Endodermal cell (in vitro differentiated cells): ENCODE data around the gene RACK1. TPM values are rescaled to one million over a fixed set of nuclear protein-coding genes. Genes with fewer than 3 reads are reported as not detected.

Experiments
- DNase-seq: peaks from one replicate; pipeline ENCODE4 v3.0.0-alpha.2; 2017
- H3K27ac ChIP-seq: 2 replicates; pipeline ENCODE4 v1.5.1; 2013; ENCODE audit warnings: mild to moderate bottlenecking, low read depth, low read length, moderate library complexity
- H3K27me3 ChIP-seq: 2 replicates; pipeline ENCODE4 v1.6.1; 2013; ENCODE audit warnings: mild to moderate bottlenecking, low read length, moderate library complexity; ENCODE audit not compliant: insufficient read depth, control insufficient read depth, poor library complexity, severe bottlenecking
- H3K36me3 ChIP-seq: 2 replicates; pipeline ENCODE4 v1.7.0; 2013; ENCODE audit warnings: mild to moderate bottlenecking, low read length, moderate library complexity; ENCODE audit not compliant: control insufficient read depth, insufficient read depth
- H3K4me1 ChIP-seq: one replicate; pipeline ENCODE4 v1.7.0; 2013; ENCODE audit warnings: low read length; ENCODE audit not compliant: control insufficient read depth, insufficient read depth
- H3K4me3 ChIP-seq: 2 replicates; pipeline ENCODE4 v1.5.1; 2013; ENCODE audit warnings: mild to moderate bottlenecking, low read length, moderate library complexity
- H3K9ac ChIP-seq: 2 replicates; pipeline ENCODE4 v1.6.1; 2013; ENCODE audit warnings: mild to moderate bottlenecking, low read length, moderate library complexity; ENCODE audit not compliant: poor library complexity, severe bottlenecking; ENCODE audit errors: extremely low read depth
- H3K9me3 ChIP-seq: 2 replicates; pipeline ENCODE4 v1.6.1; 2013; ENCODE audit warnings: mild to moderate bottlenecking, low read length, moderate library complexity; ENCODE audit not compliant: control insufficient read depth
- H3K27ac Mint-ChIP-seq: 2 replicates; pipeline ENCODE4 v1.8.0; 2020; ENCODE audit warnings: mixed read lengths
- H3K27me3 Mint-ChIP-seq: 2 replicates; pipeline ENCODE4 v1.8.0; 2021; ENCODE audit warnings: mild to moderate bottlenecking, mixed read lengths; ENCODE audit not compliant: insufficient read depth
- H3K36me3 Mint-ChIP-seq: 2 replicates; pipeline ENCODE4 v1.8.0; 2020; ENCODE audit warnings: low read depth, mixed read lengths
- H3K4me1 Mint-ChIP-seq: 2 replicates; pipeline ENCODE4 v1.8.0; 2020; ENCODE audit warnings: mixed read lengths
- H3K4me3 Mint-ChIP-seq: 2 replicates; pipeline ENCODE4 v1.8.0; 2020; ENCODE audit warnings: mild to moderate bottlenecking, moderate library complexity, mixed read lengths
- H3K9me3 Mint-ChIP-seq: 2 replicates; pipeline ENCODE4 v1.8.0; 2020; ENCODE audit warnings: mild to moderate bottlenecking, mixed read lengths
- WGBS, 2 experiments: methylation state at CpG; one replicate each; pipeline versions ENCODE4 v1.1.5 to v1.1.7; 2013; ENCODE audit warnings: missing lambda C conversion rate in 2 of 2, mixed read lengths in 1 of 2; ENCODE audit not compliant: insufficient coverage in 1 of 2, insufficient read length in 1 of 2; 5-methylcytosine and 5-hydroxymethylcytosine counted together
- total RNA-seq, 2 donors: library from RNA; stranded (reverse); fragmentation: NEBNext Ultra II Directional in 1 of 2; extraction: Animal tissue kit (Norgen Biotek cat#: 25700) in 1 of 2; gene quantifications; 2 replicates in 1 of 2; 3 replicates in 1 of 2; pipeline ENCODE4 v1.2.1, GENCODE V29; 2021
- TF ChIP-seq, protein P1 (sequence below): fragments of 200-600 bp; sonication (generic); conservative IDR thresholded peaks from 2 replicates; pipeline ENCODE4 v1.5.0; 2021; ENCODE audit warnings: antibody characterized with exemption, mild to moderate bottlenecking

RACK1 gene
- total RNA-seq, 2 donors from 2014 or later: 1,942 to 1,975 TPM

DNA sequence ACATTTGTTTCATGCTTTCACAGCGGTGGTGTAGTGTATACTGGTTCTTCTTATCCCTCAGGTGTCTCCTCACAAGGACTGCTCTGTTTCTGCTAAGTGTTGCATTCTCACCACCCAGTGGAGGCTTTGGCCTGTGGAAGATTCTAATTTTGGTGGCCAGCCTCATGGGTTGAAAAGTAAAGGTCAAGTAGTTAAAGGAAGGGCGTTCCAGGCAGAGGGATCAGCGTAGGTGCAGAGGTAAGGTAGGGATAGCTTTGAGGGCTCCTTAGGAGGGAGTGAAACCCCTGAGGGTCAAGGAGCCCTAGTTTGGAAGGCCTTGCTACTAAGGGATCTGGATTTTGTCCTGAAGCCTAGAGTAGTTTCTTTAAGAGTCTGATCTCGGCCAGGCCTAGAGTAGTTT lies 4.6 kb upstream of the RACK1 start:
- TF ChIP-seq, protein P1, sequence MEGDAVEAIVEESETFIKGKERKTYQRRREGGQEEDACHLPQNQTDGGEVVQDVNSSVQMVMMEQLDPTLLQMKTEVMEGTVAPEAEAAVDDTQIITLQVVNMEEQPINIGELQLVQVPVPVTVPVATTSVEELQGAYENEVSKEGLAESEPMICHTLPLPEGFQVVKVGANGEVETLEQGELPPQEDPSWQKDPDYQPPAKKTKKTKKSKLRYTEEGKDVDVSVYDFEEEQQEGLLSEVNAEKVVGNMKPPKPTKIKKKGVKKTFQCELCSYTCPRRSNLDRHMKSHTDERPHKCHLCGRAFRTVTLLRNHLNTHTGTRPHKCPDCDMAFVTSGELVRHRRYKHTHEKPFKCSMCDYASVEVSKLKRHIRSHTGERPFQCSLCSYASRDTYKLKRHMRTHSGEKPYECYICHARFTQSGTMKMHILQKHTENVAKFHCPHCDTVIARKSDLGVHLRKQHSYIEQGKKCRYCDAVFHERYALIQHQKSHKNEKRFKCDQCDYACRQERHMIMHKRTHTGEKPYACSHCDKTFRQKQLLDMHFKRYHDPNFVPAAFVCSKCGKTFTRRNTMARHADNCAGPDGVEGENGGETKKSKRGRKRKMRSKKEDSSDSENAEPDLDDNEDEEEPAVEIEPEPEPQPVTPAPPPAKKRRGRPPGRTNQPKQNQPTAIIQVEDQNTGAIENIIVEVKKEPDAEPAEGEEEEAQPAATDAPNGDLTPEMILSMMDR: no peak
- H3K27me3 ChIP-seq: no peaks in the 10 kb centered on the region
- H3K9me3 ChIP-seq: no peaks in the 10 kb centered on the region
- 83 to 87% methylated on average over 3 to 4 of the region's 4 CpGs for WGBS, 2 experiments
- peaks cover 32% of the 10 kb centered on the region for H3K36me3 Mint-ChIP-seq
- peak overlapping the region; percentile 97 for H3K9ac ChIP-seq
- no peak overlapping the region for H3K27ac ChIP-seq
- no peaks in the 10 kb centered on the region for H3K4me1 ChIP-seq
- H3K36me3 ChIP-seq: peaks cover 31% of the 10 kb centered on the region
- H3K4me3 Mint-ChIP-seq: peak overlapping the region; percentile 100
- H3K9me3 Mint-ChIP-seq: no peaks in the 10 kb centered on the region
- DNase-seq: no peak
- peak overlapping the region; percentile 98 for H3K27ac Mint-ChIP-seq
- H3K27me3 Mint-ChIP-seq: no peaks in the 10 kb centered on the region
- peak overlapping the region; percentile 86 for H3K4me3 ChIP-seq
- H3K4me1 Mint-ChIP-seq: peaks cover 33% of the 10 kb centered on the region

DNA sequence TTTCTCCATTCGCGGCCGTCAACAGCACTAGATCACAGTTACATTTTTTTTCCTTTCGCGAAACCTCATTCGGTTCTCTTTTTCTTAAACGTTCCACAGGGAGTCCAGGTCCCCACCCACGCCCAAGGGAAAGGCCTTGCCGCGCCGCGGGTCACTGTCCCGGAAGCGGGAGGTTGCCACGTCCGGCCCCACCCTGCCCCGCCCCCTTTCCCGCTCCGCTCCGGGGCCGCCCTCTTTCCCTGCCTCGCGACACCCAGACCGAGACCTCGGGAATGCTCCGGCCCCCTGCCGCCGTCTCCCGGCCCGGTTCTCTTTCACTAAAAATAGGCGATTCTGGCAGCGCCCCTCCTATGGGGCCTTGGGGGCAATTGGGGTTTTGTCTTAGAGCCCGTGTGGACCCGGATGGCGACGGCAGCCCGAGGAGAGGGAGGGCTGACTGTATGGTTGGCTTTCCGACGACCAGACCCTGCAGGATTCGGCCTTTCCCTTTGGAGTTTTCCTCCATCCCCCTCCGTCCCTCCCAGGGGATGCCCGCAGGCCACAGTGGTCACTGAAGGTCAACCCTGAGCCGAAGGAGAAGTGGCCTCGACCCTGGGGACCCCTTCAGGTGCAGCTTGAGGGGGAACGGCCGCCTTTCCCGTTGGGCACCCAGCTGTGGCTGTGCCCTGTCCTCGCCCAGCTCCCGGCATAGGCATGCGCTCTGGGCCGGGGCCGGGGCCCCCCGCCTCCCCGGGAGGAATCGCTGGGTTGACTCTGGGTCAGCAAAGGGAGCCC lies 2.8 kb upstream of the RACK1 start:
- Histone ChIP-seq H3K4me1 (peaks cover 7% of the 10 kb centered on the region), H3K27ac (peak overlapping the region; percentile 83), H3K27me3 (no peaks in the 10 kb centered on the region), H3K36me3 (peaks cover 31% of the 10 kb centered on the region), H3K9me3 (no peaks in the 10 kb centered on the region), H3K4me3 (peak overlapping the region; percentile 86), H3K9ac (peak overlapping the region; percentile 97)
- Mint-ChIP-seq H3K4me3 (peak overlapping the region; percentile 100), H3K4me1 (peaks cover 43% of the 10 kb centered on the region), H3K9me3 (no peaks in the 10 kb centered on the region), H3K27ac (peak overlapping the region; percentile 98), H3K27me3 (no peaks in the 10 kb centered on the region), H3K36me3 (peaks cover 46% of the 10 kb centered on the region)
- TF ChIP-seq, protein P1: no peak
- WGBS, 2 experiments: 0% methylated on average over 25 to 55 of the region's 55 CpGs
- peak; percentile 95 for DNase-seq

DNA sequence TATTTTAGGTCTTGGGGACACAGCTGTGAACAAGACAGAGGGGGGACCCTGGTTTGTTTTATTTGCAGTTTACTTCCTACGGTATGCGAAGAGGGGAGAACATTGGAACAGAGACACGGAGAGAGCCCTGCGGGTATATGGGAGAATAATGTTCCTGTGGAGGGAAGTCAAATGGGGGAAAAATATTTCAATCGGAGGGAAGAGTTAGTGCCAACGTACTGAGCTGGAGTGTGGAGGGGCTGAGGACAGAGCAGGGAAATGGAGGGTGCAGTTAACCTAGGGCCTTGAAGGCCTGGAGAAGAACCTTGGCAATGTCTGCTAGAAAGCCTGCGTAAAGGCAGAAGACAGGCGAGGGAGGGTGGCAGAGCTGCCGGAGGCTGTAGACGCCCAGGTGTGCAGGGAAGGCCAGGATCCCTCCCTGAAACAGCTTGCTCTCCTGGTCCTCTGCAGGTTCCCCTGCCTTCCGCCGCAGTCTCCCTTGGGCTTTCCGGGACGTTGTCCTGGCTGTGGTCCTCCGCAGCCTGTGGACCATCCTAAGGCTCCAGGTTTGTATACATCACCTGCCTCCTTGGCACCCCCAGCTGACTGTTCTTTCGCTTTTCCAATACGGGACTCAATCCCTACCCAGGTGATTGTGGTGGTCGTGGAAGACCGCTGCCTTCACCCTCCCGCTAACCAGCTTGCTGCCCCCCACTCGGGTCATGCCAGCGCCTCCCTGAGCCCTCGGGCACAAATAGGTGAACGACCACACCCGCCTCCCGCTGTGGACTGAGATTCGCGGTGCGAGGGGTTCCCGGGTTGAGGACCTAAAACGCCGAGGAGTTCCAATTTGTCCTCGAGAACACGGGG lies 1.9 kb upstream of the RACK1 start:
- H3K36me3 Mint-ChIP-seq: peaks cover 51% of the 10 kb centered on the region
- H3K4me3 Mint-ChIP-seq: peak overlapping the region; percentile 100
- TF ChIP-seq, protein P1: no peak
- H3K27me3 Mint-ChIP-seq: no peaks in the 10 kb centered on the region
- H3K9ac ChIP-seq: peak overlapping the region; percentile 97
- H3K27ac ChIP-seq: no peak overlapping the region
- DNase-seq: no peak
- H3K9me3 ChIP-seq: no peaks in the 10 kb centered on the region
- WGBS, 2 experiments: 30 to 38% methylated on average over 25 to 34 of the region's 34 CpGs
- H3K4me1 Mint-ChIP-seq: peaks cover 42% of the 10 kb centered on the region
- peaks cover 36% of the 10 kb centered on the region for H3K36me3 ChIP-seq
- H3K4me1 ChIP-seq: peaks cover 8% of the 10 kb centered on the region
- H3K4me3 ChIP-seq: peak overlapping the region; percentile 86
- peak overlapping the region; percentile 98 for H3K27ac Mint-ChIP-seq
- H3K9me3 Mint-ChIP-seq: no peaks in the 10 kb centered on the region
- H3K27me3 ChIP-seq: no peaks in the 10 kb centered on the region
